NCI-H446 (cell line): ENCODE data around the gene TSBP1.

Source experiments
- DNase-seq, 2 experiments: peaks; one replicate each; lab custom pipeline; 2025; lab: John Stamatoyannopoulos, UW

TSBP1 gene

GRCh38 chr6:32371803-32372202, at the start of gene TSBP1:
TSS of gene TSBP1 (minus strand) at chr6:32371903. CDS start at chr6:32371706, 197 bp downstream.
- no peak for DNase-seq

- no peak for DNase-seq
Observed at GRCh38 chr6:32416036-32416435, 44.3 kb upstream of the TSBP1 start.

- DNase-seq, result peak; percentile 29 to 67
Observed at GRCh38 chr6:32415521-32416019, 43.9 kb upstream of the TSBP1 start.

GRCh38 chr6:32413427-32414047, 41.8 kb upstream of the TSBP1 start:
- DNase-seq, result peak; percentile 3 to 63

GRCh38 chr6:32411566-32412327, 40.0 kb upstream of the TSBP1 start:
- DNase-seq, result no peak

- no peak for DNase-seq
Observed at GRCh38 chr6:32410906-32411305, 39.2 kb upstream of the TSBP1 start.

- DNase-seq, result no peak
Observed at GRCh38 chr6:32406857-32407256, 35.2 kb upstream of the TSBP1 start, which contains the start of gene BTNL2. TSS of gene BTNL2 (minus strand) at chr6:32407181. CDS start at chr6:32407123, 58 bp downstream.

- no peak for DNase-seq
Observed at GRCh38 chr6:32406197-32406596, 34.5 kb upstream of the TSBP1 start.

GRCh38 chr6:32405656-32406055, 34.0 kb upstream of the TSBP1 start:
- no peak for DNase-seq

- no peak for DNase-seq
Observed at GRCh38 chr6:32402812-32403211, 31.1 kb upstream of the TSBP1 start.

GRCh38 chr6:32401284-32401963, 29.7 kb upstream of the TSBP1 start:
- no peak for DNase-seq

- DNase-seq, result no peak
Observed at GRCh38 chr6:32397252-32397920, 25.7 kb upstream of the TSBP1 start.

- DNase-seq, result no peak
Observed at GRCh38 chr6:32396028-32396427, 24.3 kb upstream of the TSBP1 start.

GRCh38 chr6:32393665-32394420, 22.1 kb upstream of the TSBP1 start:
- DNase-seq, result no peak

GRCh38 chr6:32391505-32391904, 19.8 kb upstream of the TSBP1 start:
- no peak for DNase-seq

- DNase-seq, result no peak
Observed at GRCh38 chr6:32387589-32388340, 16.1 kb upstream of the TSBP1 start.

GRCh38 chr6:32386040-32386439, 14.3 kb upstream of the TSBP1 start:
- DNase-seq, result no peak

GRCh38 chr6:32382757-32383420, 11.2 kb upstream of the TSBP1 start:
- DNase-seq, result no peak

- no peak for DNase-seq
Observed at GRCh38 chr6:32379545-32379944, 7.8 kb upstream of the TSBP1 start.
